Aorta (tissue), 5 donors: ENCODE data around the gene TEDC2. TPM values are rescaled to one million over a fixed set of nuclear protein-coding genes. Genes with fewer than 3 reads are reported as not detected.

ENCODE experiments used
- ATAC-seq: fragments of 200-7000 bp; cut with Tn5 transposase; one replicate; pipeline ENCODE4 v1.9.1; 2022; ENCODE audit warnings: moderate library complexity; ENCODE audit not compliant: low FRiP score
- DNase-seq, 2 donors: peaks; one replicate each; pipeline ENCODE4 v3.0.0-alpha.2; 2020
- H3K27ac ChIP-seq, 2 donors: one replicate each; pipeline ENCODE4 v1.5.1; 2013; ENCODE audit warnings: low read length in 2 of 2, mild to moderate bottlenecking in 2 of 2, moderate library complexity in 2 of 2, control low read depth in 1 of 2, inconsistent platforms in 1 of 2, low read depth in 1 of 2
- H3K27me3 ChIP-seq, 2 donors: one replicate each; pipeline ENCODE4 v1.6.1; 2013; ENCODE audit warnings: control low read depth in 1 of 2, low read length in 1 of 2, mild to moderate bottlenecking in 1 of 2, moderate library complexity in 1 of 2; ENCODE audit not compliant: insufficient read depth in 2 of 2, control insufficient read depth in 1 of 2
- H3K36me3 ChIP-seq, 2 donors: one replicate each; pipeline ENCODE4 v1.6.1; 2013; ENCODE audit warnings: control low read depth in 1 of 2, low read length in 1 of 2, mild to moderate bottlenecking in 1 of 2; ENCODE audit not compliant: insufficient read depth in 2 of 2, control insufficient read depth in 1 of 2
- H3K4me1 ChIP-seq, 2 donors: one replicate each; pipeline ENCODE4 v1.6.1; 2013; ENCODE audit warnings: low read length in 2 of 2, control low read depth in 1 of 2, mild to moderate bottlenecking in 1 of 2, moderate library complexity in 1 of 2; ENCODE audit not compliant: insufficient read depth in 2 of 2, control insufficient read depth in 1 of 2
- H3K4me3 ChIP-seq, 2 donors: one replicate each; pipeline ENCODE4 v1.5.1; 2013; ENCODE audit warnings: low read length in 2 of 2, control low read depth in 1 of 2, mild to moderate bottlenecking in 1 of 2
- H3K9me3 ChIP-seq: one replicate; pipeline ENCODE4 v1.6.1; 2013; ENCODE audit warnings: mild to moderate bottlenecking, low read length; ENCODE audit not compliant: control insufficient read depth
- WGBS, 2 donors: extraction: QIAGEN DNeasy Blood & Tissue Kit; methylation state at CpG; one replicate each; pipeline ENCODE4 v1.1.7; 2013; 5-methylcytosine and 5-hydroxymethylcytosine counted together
- intact Hi-C, 2 donors: fragments of 100-400 bp; cut with DNase I; formaldehyde crosslinking; loops; one replicate each; pipeline versions ENCODE4 v1.14.2 to v1.15.0; 2022
- long read RNA-seq, 2 donors: library from polyadenylated mRNA; unstranded; transcript quantifications; one replicate each; pipeline ENCODE4 v2.0.0, GENCODE V29; 2020 to 2021
- polyA plus RNA-seq, 2 donors: library from polyadenylated mRNA; stranded (reverse); fragments of 200-250 nt; gene quantifications; one replicate each; pipeline ENCODE4 v1.2.3, GENCODE V29; 2013
- total RNA-seq, 2 donors: library from RNA; stranded (reverse); fragmentation: NEBNext Ultra II Directional; extraction: Animal tissue kit (Norgen Biotek cat#: 25700); gene quantifications; one replicate each; pipeline ENCODE4 v1.2.1, GENCODE V29; 2021
- donor health status: healthy with polysubstance abuse.
- donor health status: Bipolar disorder and iron deficiency.
- donor health status: DM: no; HTN: no; CAD: no.
- donor health status: DM: no; HTN: no; CAD: no.
- donor health status: DM: yes; HTN: yes; CAD: no.

Gene TEDC2, protein sequence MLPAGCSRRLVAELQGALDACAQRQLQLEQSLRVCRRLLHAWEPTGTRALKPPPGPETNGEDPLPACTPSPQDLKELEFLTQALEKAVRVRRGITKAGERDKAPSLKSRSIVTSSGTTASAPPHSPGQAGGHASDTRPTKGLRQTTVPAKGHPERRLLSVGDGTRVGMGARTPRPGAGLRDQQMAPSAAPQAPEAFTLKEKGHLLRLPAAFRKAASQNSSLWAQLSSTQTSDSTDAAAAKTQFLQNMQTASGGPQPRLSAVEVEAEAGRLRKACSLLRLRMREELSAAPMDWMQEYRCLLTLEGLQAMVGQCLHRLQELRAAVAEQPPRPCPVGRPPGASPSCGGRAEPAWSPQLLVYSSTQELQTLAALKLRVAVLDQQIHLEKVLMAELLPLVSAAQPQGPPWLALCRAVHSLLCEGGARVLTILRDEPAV
- total RNA-seq, result under 1 TPM; 0.62 to 0.84 TPM
- 1 to 10 TPM in 1 of 2 donors, under 1 TPM in 1; 0.38 to 1.6 TPM for polyA plus RNA-seq
- long read RNA-seq, donor 1, partial matches to known transcripts, result 0 of 2 reads
- long read RNA-seq, donor 1, other reads (novel, unspliced or antisense), result 1 of 2 reads
- long read RNA-seq, donor 2, result 0 reads

DNA sequence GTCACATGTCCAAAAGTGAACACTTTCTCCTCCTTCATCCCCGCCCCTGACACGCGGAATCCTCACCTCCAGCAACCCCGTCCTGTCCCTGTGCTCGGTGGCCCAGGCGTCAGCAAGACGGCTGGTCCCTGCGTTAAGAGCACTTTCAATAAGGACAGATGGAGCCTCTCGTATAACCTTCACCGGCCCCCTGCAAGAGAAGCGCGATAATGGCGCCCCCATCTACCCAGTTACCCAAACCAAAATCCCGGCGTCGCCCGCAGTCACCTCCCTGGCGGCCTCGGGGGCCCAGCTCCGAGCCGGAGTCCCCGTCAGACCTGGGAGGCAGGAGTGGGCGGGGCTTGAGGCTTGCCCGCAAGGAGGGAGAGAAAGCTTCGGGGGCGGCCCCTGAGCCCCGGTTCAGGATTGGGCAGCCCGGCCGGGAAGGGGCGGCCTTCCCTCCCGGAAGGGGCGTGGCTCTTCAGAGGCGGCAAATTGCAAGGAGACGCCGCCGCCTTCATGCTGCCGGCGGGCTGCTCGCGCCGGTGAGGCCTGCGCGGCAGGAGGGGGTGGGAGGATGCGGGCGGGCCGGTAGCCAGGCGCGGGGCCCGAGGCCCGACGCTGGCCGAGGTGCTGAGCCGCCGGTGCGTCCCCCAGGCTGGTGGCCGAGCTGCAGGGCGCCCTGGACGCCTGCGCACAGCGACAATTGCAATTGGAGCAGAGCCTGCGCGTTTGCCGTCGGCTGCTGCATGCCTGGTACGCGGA, at the start of gene TEDC2:
TEDC2 (plus strand) TSS at position 463 of the 744 bp plus-strand sequence; CDS start at position 499, 36 bp downstream.
- Histone ChIP-seq H3K27ac (no peak within 1 kb of the TSS), H3K27me3 (no peaks in the 10 kb centered on the region), H3K36me3 (no peaks in the 10 kb centered on the region), H3K4me1 (no peaks in the 10 kb centered on the region), H3K4me3 (peak within 1 kb of the TSS in 1 of 2 donors; percentile 37), H3K9me3 (no peaks in the 10 kb centered on the region)
- WGBS, 2 donors, result 0 to 1% methylated on average over 53 to 66 of the region's 66 CpGs
- DNase-seq (peak; percentile 98 to 99), ATAC-seq (peak; percentile 96)
- intact Hi-C loops, result no loop called here

DNA sequence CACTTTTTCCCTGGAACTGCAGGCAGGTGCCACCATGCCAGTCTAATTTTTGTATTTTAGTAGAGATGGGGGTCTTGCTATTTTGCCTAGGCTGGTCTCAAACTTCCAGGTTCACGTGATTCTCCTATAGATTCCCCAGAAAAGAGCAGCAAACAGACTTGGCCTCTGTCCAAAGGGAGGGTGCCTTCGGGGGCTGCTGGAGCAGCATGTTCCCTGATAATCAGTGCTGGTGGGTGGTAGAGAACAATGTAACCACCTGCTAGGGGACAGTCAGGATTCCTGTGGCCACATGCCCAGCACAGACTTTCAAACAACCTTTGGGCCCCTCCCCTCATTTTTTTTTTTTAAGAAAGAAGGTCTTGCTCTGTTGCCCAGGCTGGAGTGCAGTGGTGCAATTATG, 44.8 kb upstream of the TEDC2 start:
- WGBS, 2 donors, result 65 to 66% methylated on average over 2 of the region's 2 CpGs
- Histone ChIP-seq H3K27me3 (no peaks in the 10 kb centered on the region), H3K4me1 (no peaks in the 10 kb centered on the region), H3K4me3 (no peak overlapping the region), H3K27ac (no peak overlapping the region), H3K9me3 (no peaks in the 10 kb centered on the region), H3K36me3 (no peaks in the 10 kb centered on the region)
- intact Hi-C loops, result no loop called here
- ATAC-seq (no peak), DNase-seq (no peak)

DNA sequence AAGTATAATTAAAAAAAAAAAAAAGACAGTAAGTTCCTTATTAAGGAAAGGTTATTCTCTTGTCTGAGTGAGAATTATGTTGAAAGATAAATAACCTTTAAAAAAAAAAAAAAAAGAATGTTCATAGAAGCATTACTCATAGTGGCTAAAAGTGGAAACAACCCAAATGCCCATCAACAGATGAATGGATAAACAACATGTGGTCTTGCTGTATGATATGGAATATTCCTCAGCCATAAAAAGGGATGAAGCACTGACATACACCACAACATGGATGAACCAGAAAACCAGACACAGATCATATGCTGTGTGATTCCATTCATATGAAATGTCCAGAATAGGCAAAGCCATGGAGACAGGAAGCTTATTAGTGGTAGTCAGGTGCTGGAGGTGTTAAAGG, 39.9 kb upstream of the TEDC2 start:
- intact Hi-C loops, result no loop called here
- no peak overlapping the region for H3K27ac ChIP-seq
- no peaks in the 10 kb centered on the region for H3K27me3 ChIP-seq
- no peak overlapping the region for H3K4me3 ChIP-seq
- H3K4me1 ChIP-seq, result no peaks in the 10 kb centered on the region
- DNase-seq (no peak), ATAC-seq (no peak)
- H3K36me3 ChIP-seq, result no peaks in the 10 kb centered on the region
- H3K9me3 ChIP-seq, result no peaks in the 10 kb centered on the region

DNA sequence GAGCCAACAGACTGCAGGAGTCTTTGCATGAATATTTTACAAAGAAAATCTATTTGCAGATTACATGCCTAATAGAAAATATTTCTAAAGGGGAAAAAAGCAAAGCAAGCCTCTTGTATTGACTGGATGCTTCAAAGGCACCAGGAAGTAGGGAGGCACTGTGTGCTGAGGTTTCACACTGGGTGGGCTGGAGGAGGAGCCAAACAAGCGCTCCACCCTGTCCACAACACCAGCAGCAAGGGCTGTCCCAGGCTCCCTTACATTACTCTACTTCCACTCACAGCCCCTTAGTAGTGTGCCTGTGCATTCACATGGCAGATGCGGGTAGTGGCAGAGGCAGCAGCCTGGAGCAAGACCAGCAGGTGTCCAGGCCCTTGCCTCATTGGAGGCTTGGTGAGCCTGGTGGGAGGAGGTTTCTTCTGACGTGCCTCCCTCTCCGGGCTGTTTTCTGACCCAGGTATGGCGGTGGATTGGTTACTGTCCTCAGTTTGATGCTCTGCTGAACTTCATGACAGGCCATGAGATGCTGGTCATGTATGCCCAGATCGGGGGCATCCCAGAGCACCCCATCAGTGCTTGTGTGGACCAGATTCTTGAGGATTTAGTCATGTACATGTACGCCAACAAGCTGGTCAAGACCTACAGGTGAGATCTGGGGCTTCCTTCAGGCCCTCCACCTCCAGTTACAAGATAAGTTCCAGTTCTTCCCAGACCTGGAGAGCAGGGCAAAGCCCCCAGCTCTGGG, 37.6 kb upstream of the TEDC2 start:
- DNase-seq, result no peak
- WGBS, 2 donors, result 78 to 80% methylated on average over 7 of the region's 7 CpGs
- Histone ChIP-seq H3K27me3 (no peaks in the 10 kb centered on the region), H3K27ac (no peak overlapping the region), H3K36me3 (no peaks in the 10 kb centered on the region), H3K4me3 (no peak overlapping the region), H3K9me3 (no peaks in the 10 kb centered on the region), H3K4me1 (no peaks in the 10 kb centered on the region)
- intact Hi-C loops, result no loop called here
- ATAC-seq, result no peak

DNA sequence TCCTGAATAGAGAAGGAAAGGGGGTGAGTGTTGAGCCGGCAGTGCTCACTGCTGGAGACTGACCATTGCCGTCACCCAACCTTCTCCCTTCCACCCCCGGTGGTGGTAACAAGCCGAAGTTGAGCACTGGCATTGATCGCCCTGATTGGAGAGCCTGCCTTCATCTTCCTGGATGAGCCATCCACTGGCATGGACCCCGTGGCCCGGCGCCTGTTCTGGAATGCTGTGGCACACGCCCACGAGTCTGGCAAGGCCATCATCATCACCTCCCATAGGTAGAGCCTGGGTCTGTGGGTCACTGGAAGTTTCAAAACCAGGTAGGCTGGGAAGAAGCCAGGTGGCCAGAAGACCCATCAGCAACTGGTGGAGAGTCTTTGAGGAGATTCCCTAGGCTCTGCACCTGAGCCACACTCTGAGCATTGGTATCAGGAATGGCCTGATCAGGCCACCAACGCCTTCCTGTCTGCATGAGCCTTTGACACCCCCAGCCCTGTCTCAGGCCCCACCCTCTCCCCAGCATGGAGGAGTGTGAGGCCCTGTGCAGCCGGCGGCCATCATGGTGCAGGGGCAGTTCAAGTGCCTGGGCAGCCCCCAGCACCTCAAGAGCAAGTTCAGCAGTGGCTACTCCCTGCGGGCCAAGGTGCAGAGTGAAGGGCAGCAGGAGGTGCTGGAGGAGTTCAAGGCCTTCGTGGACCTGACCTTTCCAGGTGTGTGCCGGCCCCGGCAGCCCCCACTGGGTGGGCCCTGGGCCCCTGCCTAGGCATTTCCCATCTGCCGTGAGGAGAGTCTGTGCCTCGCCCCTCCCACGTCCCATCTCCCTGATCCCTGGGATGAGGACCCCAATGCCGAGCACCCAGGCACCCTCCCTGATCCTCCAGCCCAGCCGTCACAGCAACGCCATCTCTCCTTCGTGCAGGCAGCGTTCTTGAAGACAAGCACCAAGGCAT, 35.6 kb upstream of the TEDC2 start:
- intact Hi-C loops, result loop anchor here in 1 of 2 donors (5.0 kb wide), 1 partner anchor 78 kb away; no protein-coding TSS in a partner anchor

DNA sequence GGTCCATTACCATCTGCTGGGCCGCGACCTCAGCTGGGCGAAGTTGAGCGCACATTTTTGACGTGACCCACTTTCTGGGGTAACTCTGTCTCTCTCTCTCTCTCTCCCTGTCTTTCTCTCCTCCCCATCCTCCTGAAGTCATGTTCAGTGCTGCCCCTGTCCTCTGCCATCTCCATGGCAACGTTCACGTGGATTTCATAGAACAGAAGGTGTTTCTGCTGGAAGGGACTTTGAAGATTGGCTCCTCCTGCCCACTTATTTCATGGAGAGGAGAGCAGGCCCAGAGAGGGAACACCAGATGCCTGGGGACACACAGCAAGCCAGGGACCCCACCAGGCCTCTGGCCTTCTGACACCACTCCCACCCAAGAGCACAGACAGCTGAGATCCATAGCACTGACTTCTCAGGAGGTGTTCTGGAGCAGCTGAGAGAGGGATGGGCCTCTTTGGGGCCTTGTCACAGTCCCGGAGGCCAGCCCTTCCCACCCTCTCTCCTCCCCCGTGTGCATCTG, 34.8 kb upstream of the TEDC2 start:
- 87% methylated on average over 9 of the region's 9 CpGs for WGBS, 2 donors
- no peak for ATAC-seq
- intact Hi-C loops, result loop anchor here in 1 of 2 donors (5.0 kb wide), 1 partner anchor 77 kb away; no protein-coding TSS in a partner anchor

More for the DNA sequence above, 35.6 kb upstream of the TEDC2 start:
- Histone ChIP-seq H3K36me3 (no peaks in the 10 kb centered on the region), H3K27ac (no peak overlapping the region), H3K9me3 (no peaks in the 10 kb centered on the region), H3K4me3 (no peak overlapping the region), H3K27me3 (no peaks in the 10 kb centered on the region), H3K4me1 (no peaks in the 10 kb centered on the region)
- DNase-seq (no peak), ATAC-seq (no peak)
- WGBS, 2 donors, result 91 to 93% methylated on average over 25 of the region's 25 CpGs

DNA sequence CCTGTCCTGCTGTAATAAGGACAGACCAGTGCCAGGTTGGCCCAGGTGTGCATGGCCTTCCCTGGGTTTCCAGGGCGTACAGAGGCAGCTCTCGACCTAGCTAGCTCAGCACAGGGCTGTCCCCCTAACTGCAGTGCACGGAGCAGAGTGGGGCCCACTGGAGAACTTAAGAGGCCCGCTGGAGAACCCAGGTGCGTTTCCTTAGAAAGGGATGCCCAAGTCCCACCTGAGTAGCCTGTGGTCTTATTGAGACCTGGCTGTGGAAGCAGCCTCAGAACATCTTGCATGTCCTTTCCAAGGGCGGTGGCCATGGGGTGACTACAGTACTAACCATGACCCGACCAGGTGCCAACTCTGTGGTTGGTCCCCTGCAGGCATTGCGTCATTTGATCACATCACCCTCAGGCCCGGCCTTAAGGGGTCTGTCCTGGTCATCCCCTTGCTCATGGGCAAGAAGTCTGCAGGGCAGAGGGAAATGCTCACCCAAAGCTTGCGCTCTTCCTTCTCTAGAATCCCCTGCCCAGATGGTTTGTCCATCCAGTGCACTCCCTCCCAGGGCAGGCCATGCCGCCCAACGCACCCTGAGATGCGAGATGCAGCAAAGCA, 34.0 kb upstream of the TEDC2 start:
- intact Hi-C loops, result loop anchor here in 1 of 2 donors (5.0 kb wide), 1 partner anchor 76 kb away; no protein-coding TSS in a partner anchor
- 95% methylated on average over 13 of the region's 13 CpGs for WGBS, 2 donors
- DNase-seq, result no peak

More for the DNA sequence above, 34.8 kb upstream of the TEDC2 start:
- Histone ChIP-seq H3K27me3 (no peaks in the 10 kb centered on the region), H3K4me1 (no peaks in the 10 kb centered on the region), H3K27ac (no peak overlapping the region), H3K9me3 (no peaks in the 10 kb centered on the region), H3K4me3 (no peak overlapping the region), H3K36me3 (no peaks in the 10 kb centered on the region)
- DNase-seq, result no peak

More for the DNA sequence above, 34.0 kb upstream of the TEDC2 start:
- Histone ChIP-seq H3K4me1 (no peaks in the 10 kb centered on the region), H3K4me3 (no peak overlapping the region), H3K9me3 (no peaks in the 10 kb centered on the region), H3K27ac (no peak overlapping the region), H3K36me3 (no peaks in the 10 kb centered on the region), H3K27me3 (no peaks in the 10 kb centered on the region)
- no peak for ATAC-seq
